ENCODE data around the gene EEFSEC.

GRCh38 chr3:128432971-128433836 lies 279.9 kb downstream of the EEFSEC start:
- TF ChIP-seq SP1 (IDR thresholded peaks at IDR 0.05), result no peak
- TF ChIP-seq ARNT (IDR thresholded peaks at IDR 0.05), result no peak
- no peak for TF ChIP-seq FOXK2 (IDR thresholded peaks at IDR 0.05)
- TF ChIP-seq PKNOX1 (IDR thresholded peaks at IDR 0.05), result no peak
- TF ChIP-seq BHLHE40 (IDR thresholded peaks at IDR 0.05; ENCODE audit: borderline replicate concordance), result no peak
- TF ChIP-seq HDGF (IDR thresholded peaks at IDR 0.05; ENCODE audit: borderline replicate concordance), result no peak
- no peak for TF ChIP-seq NFRKB (IDR thresholded peaks at IDR 0.05)
- TF ChIP-seq SUZ12 (IDR thresholded peaks at IDR 0.05), result no peak

All from HEK293T (cell line).